HepG2 (cell line): ENCODE measurements around the gene PDCD5. TPM values are rescaled to one million over a fixed set of nuclear protein-coding genes. Genes with fewer than 3 reads are reported as not detected.

Source experiments
- ATF1 ChIP-seq: IDR thresholded peaks from 2 replicates; pipeline ENCODE4 v1.6.1; 2016; ENCODE audit warnings: mild to moderate bottlenecking, control low read depth
- ATF7-NPFF ChIP-seq: sonication (generic); formaldehyde crosslinking; IDR thresholded peaks from 2 replicates; pipeline ENCODE4 v1.8.1; 2023; ENCODE audit warnings: mild to moderate bottlenecking, low read depth, missing genetic modification reagents, moderate library complexity
- FIP1L1 ChIP-seq: fragments of 200-400 bp; formaldehyde crosslinking; IDR thresholded peaks from 2 replicates; pipeline ENCODE4 v1.6.1; 2018; ENCODE audit warnings: low read depth, mild to moderate bottlenecking, low read length, moderate library complexity, borderline replicate concordance; ENCODE audit not compliant: insufficient read depth
- FOXJ3 ChIP-seq: sonication (generic); formaldehyde crosslinking; IDR thresholded peaks from 2 replicates; pipeline ENCODE4 v1.4.0; 2020; ENCODE audit warnings: missing genetic modification reagents, mild to moderate bottlenecking, borderline replicate concordance
- HNF4G ChIP-seq, 2 experiments: sonication (generic) in 1 of 2; formaldehyde crosslinking in 1 of 2; IDR thresholded peaks; 2 replicates each; pipeline versions ENCODE4 v1.4.0 to v1.6.1; 2011 to 2020; ENCODE audit warnings: borderline replicate concordance in 2 of 2, low read depth in 2 of 2, mild to moderate bottlenecking in 2 of 2, low read length in 1 of 2, missing genetic modification reagents in 1 of 2, moderate library complexity in 1 of 2
- NFYC ChIP-seq: IDR thresholded peaks from 2 replicates; pipeline ENCODE4 v1.6.1; 2016; ENCODE audit warnings: missing genetic modification reagents, missing compliant biosample characterization
- POGZ ChIP-seq: sonication (generic); formaldehyde crosslinking; IDR thresholded peaks from 2 replicates; pipeline ENCODE4 v1.4.0; 2020; ENCODE audit warnings: mild to moderate bottlenecking, missing genetic modification reagents
- RNF2 ChIP-seq: fragments of 450-650 bp; conservative IDR thresholded peaks from 2 replicates; pipeline ENCODE4 v1.6.1; 2016; ENCODE audit warnings: low read depth
- ZNF3 ChIP-seq: IDR thresholded peaks from 2 replicates; pipeline ENCODE4 v1.7.0; 2017; ENCODE audit warnings: inconsistent platforms
- ZNF333 ChIP-seq: sonication (generic); formaldehyde crosslinking; IDR thresholded peaks from 2 replicates; pipeline ENCODE4 v1.4.0; 2020; ENCODE audit warnings: mild to moderate bottlenecking, missing genetic modification reagents, borderline replicate concordance
- ZNF350 ChIP-seq: sonication (generic); formaldehyde crosslinking; IDR thresholded peaks from 2 replicates; pipeline ENCODE4 v1.4.0; 2020; ENCODE audit warnings: mild to moderate bottlenecking, low read depth, missing genetic modification reagents, borderline replicate concordance
- ZNF460 ChIP-seq: sonication (generic); formaldehyde crosslinking; IDR thresholded peaks from 2 replicates; pipeline ENCODE4 v1.5.1; 2020; ENCODE audit warnings: missing genetic modification reagents, mild to moderate bottlenecking, borderline replicate concordance
- ZNF747 ChIP-seq: sonication (generic); formaldehyde crosslinking; IDR thresholded peaks from 2 replicates; pipeline ENCODE4 v1.8.1; 2023; ENCODE audit warnings: missing genetic modification reagents, mild to moderate bottlenecking, borderline replicate concordance
- polyA plus RNA-seq, 8 experiments: library from polyadenylated mRNA; depleted of rRNA in 3 of 8; stranded (reverse) in 7 of 8; unstranded in 1 of 8; fragments of >200 nt; fragmentation: Illumina TruSeq in 4 of 8; extraction: Trizol in 4 of 8; gene quantifications; 2 replicates each; pipeline versions ENCODE4 v1.2.1 to v1.2.3, GENCODE V29; 2011 to 2016; ENCODE audit warnings: low read depth in 4 of 8, missing spikeins in 1 of 8, mixed read lengths in 1 of 8; ENCODE audit not compliant: insufficient read depth in 1 of 8
- total RNA-seq, 5 experiments: library from RNA; depleted of rRNA; stranded (reverse); fragments of >200 nt; fragmentation: Illumina TruSeq; extraction: Trizol; gene quantifications; 2 replicates each; pipeline ENCODE4 v1.2.3, GENCODE V29; 2016; ENCODE audit warnings: low read depth in 1 of 5
- TF ChIP-seq, protein P1 (sequence below): sonication (generic); formaldehyde crosslinking; IDR thresholded peaks from 2 replicates; pipeline ENCODE4 v1.4.0; 2020; ENCODE audit warnings: missing genetic modification reagents
- TF ChIP-seq, protein P2 (sequence below): IDR thresholded peaks from 2 replicates; pipeline ENCODE4 v1.6.1; 2016; ENCODE audit warnings: low read depth, borderline replicate concordance
- TF ChIP-seq, protein P3 (sequence below): sonication (generic); formaldehyde crosslinking; IDR thresholded peaks from 2 replicates; pipeline ENCODE4 v1.9.0; 2022; ENCODE audit warnings: low read depth, missing genetic modification reagents
- TF ChIP-seq, protein P4 (sequence below): sonication (generic); formaldehyde crosslinking; conservative IDR thresholded peaks from 2 replicates; pipeline ENCODE4 v1.4.0; 2020; ENCODE audit warnings: missing genetic modification reagents

PDCD5 gene
- total and polyA plus RNA-seq, 2 of the 13 experiments (the other 11 are each of a cell fraction or from before 2014, with no cell fraction given), result 56.3 to 332 TPM

DNA sequence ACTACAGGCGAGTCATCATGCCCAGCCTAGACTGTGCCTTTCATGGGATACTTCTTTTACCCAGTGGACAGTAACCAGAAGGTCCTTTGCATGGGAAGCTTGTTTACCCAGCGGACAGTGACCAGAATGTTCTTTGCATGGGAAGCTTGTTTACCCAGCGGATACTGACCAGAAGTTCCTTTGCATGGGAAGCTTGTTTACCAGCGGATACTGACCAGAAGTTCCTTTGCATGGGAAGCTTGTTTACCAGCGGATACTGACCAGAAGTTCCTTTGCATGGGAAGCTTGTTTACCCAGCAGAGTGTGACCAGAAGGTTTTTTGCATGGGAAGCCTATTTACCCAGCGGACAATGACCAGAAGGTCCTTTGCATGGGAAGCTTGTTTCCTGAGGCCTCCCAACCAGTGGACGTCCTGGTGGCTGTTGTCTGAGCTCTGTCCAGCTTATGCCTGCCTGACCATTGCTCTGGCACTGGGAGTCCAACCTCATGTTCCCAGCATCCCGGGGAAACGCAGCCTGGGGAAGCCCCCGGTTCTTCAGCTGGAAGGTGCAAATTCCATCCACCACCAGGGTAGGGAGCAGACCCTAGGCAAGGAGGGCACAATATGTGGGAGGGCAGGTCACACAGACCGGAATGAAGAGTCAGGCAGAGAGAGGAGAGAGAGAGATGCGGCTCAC is 41.6 kb upstream of the PDCD5 start (continued):
- TF ChIP-seq, protein P1, sequence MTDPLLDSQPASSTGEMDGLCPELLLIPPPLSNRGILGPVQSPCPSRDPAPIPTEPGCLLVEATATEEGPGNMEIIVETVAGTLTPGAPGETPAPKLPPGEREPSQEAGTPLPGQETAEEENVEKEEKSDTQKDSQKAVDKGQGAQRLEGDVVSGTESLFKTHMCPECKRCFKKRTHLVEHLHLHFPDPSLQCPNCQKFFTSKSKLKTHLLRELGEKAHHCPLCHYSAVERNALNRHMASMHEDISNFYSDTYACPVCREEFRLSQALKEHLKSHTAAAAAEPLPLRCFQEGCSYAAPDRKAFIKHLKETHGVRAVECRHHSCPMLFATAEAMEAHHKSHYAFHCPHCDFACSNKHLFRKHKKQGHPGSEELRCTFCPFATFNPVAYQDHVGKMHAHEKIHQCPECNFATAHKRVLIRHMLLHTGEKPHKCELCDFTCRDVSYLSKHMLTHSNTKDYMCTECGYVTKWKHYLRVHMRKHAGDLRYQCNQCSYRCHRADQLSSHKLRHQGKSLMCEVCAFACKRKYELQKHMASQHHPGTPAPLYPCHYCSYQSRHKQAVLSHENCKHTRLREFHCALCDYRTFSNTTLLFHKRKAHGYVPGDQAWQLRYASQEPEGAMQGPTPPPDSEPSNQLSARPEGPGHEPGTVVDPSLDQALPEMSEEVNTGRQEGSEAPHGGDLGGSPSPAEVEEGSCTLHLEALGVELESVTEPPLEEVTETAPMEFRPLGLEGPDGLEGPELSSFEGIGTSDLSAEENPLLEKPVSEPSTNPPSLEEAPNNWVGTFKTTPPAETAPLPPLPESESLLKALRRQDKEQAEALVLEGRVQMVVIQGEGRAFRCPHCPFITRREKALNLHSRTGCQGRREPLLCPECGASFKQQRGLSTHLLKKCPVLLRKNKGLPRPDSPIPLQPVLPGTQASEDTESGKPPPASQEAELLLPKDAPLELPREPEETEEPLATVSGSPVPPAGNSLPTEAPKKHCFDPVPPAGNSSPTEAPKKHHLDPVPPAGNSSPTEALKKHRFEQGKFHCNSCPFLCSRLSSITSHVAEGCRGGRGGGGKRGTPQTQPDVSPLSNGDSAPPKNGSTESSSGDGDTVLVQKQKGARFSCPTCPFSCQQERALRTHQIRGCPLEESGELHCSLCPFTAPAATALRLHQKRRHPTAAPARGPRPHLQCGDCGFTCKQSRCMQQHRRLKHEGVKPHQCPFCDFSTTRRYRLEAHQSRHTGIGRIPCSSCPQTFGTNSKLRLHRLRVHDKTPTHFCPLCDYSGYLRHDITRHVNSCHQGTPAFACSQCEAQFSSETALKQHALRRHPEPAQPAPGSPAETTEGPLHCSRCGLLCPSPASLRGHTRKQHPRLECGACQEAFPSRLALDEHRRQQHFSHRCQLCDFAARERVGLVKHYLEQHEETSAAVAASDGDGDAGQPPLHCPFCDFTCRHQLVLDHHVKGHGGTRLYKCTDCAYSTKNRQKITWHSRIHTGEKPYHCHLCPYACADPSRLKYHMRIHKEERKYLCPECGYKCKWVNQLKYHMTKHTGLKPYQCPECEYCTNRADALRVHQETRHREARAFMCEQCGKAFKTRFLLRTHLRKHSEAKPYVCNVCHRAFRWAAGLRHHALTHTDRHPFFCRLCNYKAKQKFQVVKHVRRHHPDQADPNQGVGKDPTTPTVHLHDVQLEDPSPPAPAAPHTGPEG, result no peak
- TF ChIP-seq FIP1L1 (no peak), ZNF460 (peak; percentile 59; the same call in 1 of the 2 replicates), FOXJ3 (CRISPR knock-in tag) (peak; percentile 76; the same call in 1 of the 2 replicates), ZNF333 (0 out of 2 replicates have a peak, but pooled peaks have one; percentile 59), ZNF350 (CRISPR knock-in tag) (peak; percentile 84), HNF4G (IDR thresholded peaks at IDR 0.05; ENCODE audit: borderline replicate concordance, low read depth, low read length) (no peak), HNF4G (CRISPR knock-in tag; IDR thresholded peaks at IDR 0.05; ENCODE audit: borderline replicate concordance, low read depth) (peak; percentile 80; the same call in 1 of the 2 replicates), ATF1 (CRISPR knock-in tag) (no peak), NFYC (CRISPR knock-in tag) (no peak), ATF7-NPFF (CRISPR knock-in tag) (peak; percentile 32; the same call in 1 of the 2 replicates), RNF2 (no peak), ZNF3 (peak; percentile 33; the same call in 1 of the 2 replicates), ZNF747 (0 out of 2 replicates have a peak, but pooled peaks have one; percentile 45), POGZ (CRISPR knock-in tag) (peak; percentile 82)
- TF ChIP-seq, protein P2, sequence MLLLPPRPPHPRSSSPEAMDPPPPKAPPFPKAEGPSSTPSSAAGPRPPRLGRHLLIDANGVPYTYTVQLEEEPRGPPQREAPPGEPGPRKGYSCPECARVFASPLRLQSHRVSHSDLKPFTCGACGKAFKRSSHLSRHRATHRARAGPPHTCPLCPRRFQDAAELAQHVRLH (CRISPR knock-in tag), result peak; percentile 17; the same call in 1 of the 2 replicates
- TF ChIP-seq, protein P3, sequence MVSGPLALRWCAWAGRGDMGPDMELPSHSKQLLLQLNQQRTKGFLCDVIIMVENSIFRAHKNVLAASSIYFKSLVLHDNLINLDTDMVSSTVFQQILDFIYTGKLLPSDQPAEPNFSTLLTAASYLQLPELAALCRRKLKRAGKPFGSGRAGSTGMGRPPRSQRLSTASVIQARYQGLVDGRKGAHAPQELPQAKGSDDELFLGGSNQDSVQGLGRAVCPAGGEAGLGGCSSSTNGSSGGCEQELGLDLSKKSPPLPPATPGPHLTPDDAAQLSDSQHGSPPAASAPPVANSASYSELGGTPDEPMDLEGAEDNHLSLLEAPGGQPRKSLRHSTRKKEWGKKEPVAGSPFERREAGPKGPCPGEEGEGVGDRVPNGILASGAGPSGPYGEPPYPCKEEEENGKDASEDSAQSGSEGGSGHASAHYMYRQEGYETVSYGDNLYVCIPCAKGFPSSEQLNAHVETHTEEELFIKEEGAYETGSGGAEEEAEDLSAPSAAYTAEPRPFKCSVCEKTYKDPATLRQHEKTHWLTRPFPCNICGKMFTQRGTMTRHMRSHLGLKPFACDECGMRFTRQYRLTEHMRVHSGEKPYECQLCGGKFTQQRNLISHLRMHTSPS (CRISPR knock-in tag), result peak; percentile 54; the same call in 1 of the 2 replicates
- TF ChIP-seq, protein P4, sequence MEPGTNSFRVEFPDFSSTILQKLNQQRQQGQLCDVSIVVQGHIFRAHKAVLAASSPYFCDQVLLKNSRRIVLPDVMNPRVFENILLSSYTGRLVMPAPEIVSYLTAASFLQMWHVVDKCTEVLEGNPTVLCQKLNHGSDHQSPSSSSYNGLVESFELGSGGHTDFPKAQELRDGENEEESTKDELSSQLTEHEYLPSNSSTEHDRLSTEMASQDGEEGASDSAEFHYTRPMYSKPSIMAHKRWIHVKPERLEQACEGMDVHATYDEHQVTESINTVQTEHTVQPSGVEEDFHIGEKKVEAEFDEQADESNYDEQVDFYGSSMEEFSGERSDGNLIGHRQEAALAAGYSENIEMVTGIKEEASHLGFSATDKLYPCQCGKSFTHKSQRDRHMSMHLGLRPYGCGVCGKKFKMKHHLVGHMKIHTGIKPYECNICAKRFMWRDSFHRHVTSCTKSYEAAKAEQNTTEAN (CRISPR knock-in tag), result 0 out of 2 replicates have a peak, but pooled peaks have one; percentile 22
